NCI-H2107 treated with DMSO at 0.1 percent for 48 hours (cell line): Measurements from ENCODE around the gene NMBR.
"Not testable (repeated sequence)": the region's sequence is repeated elsewhere in the genome, so short reads cannot be mapped to it uniquely, and the experiment has no call there.

Experiments
- DNase-seq: peaks from one replicate; lab custom pipeline; 2025; ENCODE audit not compliant: unreplicated experiment; lab: John Stamatoyannopoulos, UW

NMBR gene

GRCh38 chr6:142146828-142147662 lies at the start of gene NMBR, which contains the start of gene VTA1:
TSS of gene NMBR (minus strand) at chr6:142147122. CDS start at chr6:142088658, 58,464 bp downstream.
TSS of gene VTA1 (plus strand) at chr6:142147263. CDS start at chr6:142147288, 25 bp downstream.
- DNase-seq = peak; percentile 94

- DNase-seq = no peak
Observed at GRCh38 chr6:142195862-142196541, 49.1 kb upstream of the NMBR start.

GRCh38 chr6:142193621-142194020 lies 46.7 kb upstream of the NMBR start:
- DNase-seq = no peak

- no peak for DNase-seq
Observed at GRCh38 chr6:142192343-142192742, 45.4 kb upstream of the NMBR start.

- DNase-seq = no peak
Observed at GRCh38 chr6:142189057-142189456, 42.1 kb upstream of the NMBR start.

GRCh38 chr6:142188341-142188740 lies 41.4 kb upstream of the NMBR start:
- DNase-seq = not testable (repeated sequence)

GRCh38 chr6:142187209-142187608 lies 40.3 kb upstream of the NMBR start:
- DNase-seq = peak; percentile 49

GRCh38 chr6:142185641-142186040 lies 38.7 kb upstream of the NMBR start:
- no peak for DNase-seq

- no peak for DNase-seq
Observed at GRCh38 chr6:142184307-142184706, 37.4 kb upstream of the NMBR start.

- DNase-seq = no peak
Observed at GRCh38 chr6:142183351-142183750, 36.4 kb upstream of the NMBR start.

GRCh38 chr6:142182004-142182403 lies 35.1 kb upstream of the NMBR start:
- DNase-seq = no peak

- no peak for DNase-seq
Observed at GRCh38 chr6:142178129-142178528, 31.2 kb upstream of the NMBR start.

GRCh38 chr6:142174703-142175102 lies 27.8 kb upstream of the NMBR start:
- no peak for DNase-seq

GRCh38 chr6:142173980-142174379 lies 27.1 kb upstream of the NMBR start:
- no peak for DNase-seq

- DNase-seq = no peak
Observed at GRCh38 chr6:142172758-142173157, 25.8 kb upstream of the NMBR start.

GRCh38 chr6:142171351-142171750 lies 24.4 kb upstream of the NMBR start:
- no peak for DNase-seq

- DNase-seq = no peak
Observed at GRCh38 chr6:142167486-142167885, 20.6 kb upstream of the NMBR start.

GRCh38 chr6:142167071-142167470 lies 20.1 kb upstream of the NMBR start:
- DNase-seq = no peak

GRCh38 chr6:142165227-142165626 lies 18.3 kb upstream of the NMBR start:
- DNase-seq = no peak

GRCh38 chr6:142162780-142163179 lies 15.9 kb upstream of the NMBR start:
- no peak for DNase-seq

- not testable (repeated sequence) for DNase-seq
Observed at GRCh38 chr6:142156758-142157068, 9.8 kb upstream of the NMBR start.
